PC-3 (cell line): Measurements from ENCODE around the gene TMEM125.

Source experiments
- CTCF ChIP-seq: fragments of 300-600 bp; sonication (generic); conservative IDR thresholded peaks from 2 replicates; pipeline ENCODE4 v1.5.1; 2017; ENCODE audit warnings: antibody characterized with exemption, low read depth, mild to moderate bottlenecking, low read length
- EZH2 ChIP-seq: fragments of 300-600 bp; sonication (generic); IDR thresholded peaks from one replicate; pipeline ENCODE4 v1.6.1; 2017; ENCODE audit warnings: antibody characterized with exemption, mild to moderate bottlenecking, low read length; ENCODE audit not compliant: unreplicated experiment

- TF ChIP-seq CTCF: no peak
- TF ChIP-seq EZH2: no peak
Measured at GRCh38 chr1:43313771-43314170, 44.0 kb downstream of the TMEM125 start.
